Measurements from ENCODE around the gene DLEC1. TPM values are rescaled to one million over a fixed set of nuclear protein-coding genes. Genes with fewer than 3 reads are reported as not detected.
"Not testable (repeated sequence)": the region's sequence is repeated elsewhere in the genome, so short reads cannot be mapped to it uniquely, and the experiment has no call there.

Gene DLEC1
- total RNA-seq, 2 donors from 2014 or later = 0.14 to 0.35 TPM

GRCh38 chr3:38131621-38132369, 92.8 kb downstream of the DLEC1 start:
- no peak for ATAC-seq (ENCODE audit: insufficient number of reproducible peaks, low FRiP score, low read depth)
- H3K27me3 ChIP-seq (replicated peaks; ENCODE audit: insufficient read depth) = no peaks in the 10 kb centered on the region
- H3K27ac ChIP-seq = no peak overlapping the region
- no peak for TF ChIP-seq CTCF (IDR thresholded peaks at IDR 0.05)
- H3K4me1 ChIP-seq (ENCODE audit: control insufficient read depth in 1 of 2, low read depth in 2 of 2) = peaks cover 8 to 36% of the 10 kb centered on the region in 2 donors
- DNase-seq (ENCODE audit: low spot score) = no peak
- no peak overlapping the region for H3K4me3 ChIP-seq
- peaks cover 67% of the 10 kb centered on the region for H3K36me3 ChIP-seq
- H3K9me3 ChIP-seq = no peaks in the 10 kb centered on the region

- Histone ChIP-seq H3K27me3 (replicated peaks; ENCODE audit: insufficient read depth) (no peaks in the 10 kb centered on the region), H3K4me1 (ENCODE audit: control insufficient read depth in 1 of 2, low read depth in 2 of 2) (peaks cover 13 to 41% of the 10 kb centered on the region in 2 donors), H3K36me3 (peaks cover 53% of the 10 kb centered on the region), H3K4me3 (no peak overlapping the region), H3K9me3 (no peaks in the 10 kb centered on the region), H3K27ac (no peak overlapping the region)
- no peak for TF ChIP-seq CTCF (IDR thresholded peaks at IDR 0.05)
- DNase-seq (ENCODE audit: low spot score) = no peak
- ATAC-seq (ENCODE audit: insufficient number of reproducible peaks, low FRiP score, low read depth) = no peak
Observed at GRCh38 chr3:38133209-38133556, 94.2 kb downstream of the DLEC1 start.

- H3K4me1 ChIP-seq (ENCODE audit: control insufficient read depth in 1 of 2, low read depth in 2 of 2) = peaks cover 13 to 42% of the 10 kb centered on the region in 2 donors
- DNase-seq (ENCODE audit: low spot score) (no peak), ATAC-seq (ENCODE audit: insufficient number of reproducible peaks, low FRiP score, low read depth) (no peak)
- peaks cover 47% of the 10 kb centered on the region for H3K36me3 ChIP-seq
- H3K9me3 ChIP-seq = no peaks in the 10 kb centered on the region
- H3K27ac ChIP-seq = no peak overlapping the region
- no peak overlapping the region for H3K4me3 ChIP-seq
- no peaks in the 10 kb centered on the region for H3K27me3 ChIP-seq (replicated peaks; ENCODE audit: insufficient read depth)
- TF ChIP-seq CTCF (IDR thresholded peaks at IDR 0.05) = no peak
Observed at GRCh38 chr3:38133557-38134405, 94.8 kb downstream of the DLEC1 start.

GRCh38 chr3:38134517-38135143, 95.6 kb downstream of the DLEC1 start:
- peaks cover 39% of the 10 kb centered on the region for H3K36me3 ChIP-seq
- H3K27me3 ChIP-seq (replicated peaks; ENCODE audit: insufficient read depth) = not testable (repeated sequence)

GRCh38 chr3:38135621-38136277, 96.7 kb downstream of the DLEC1 start:
- DNase-seq (ENCODE audit: low spot score); H3K27me3 ChIP-seq (replicated peaks; ENCODE audit: insufficient read depth); ATAC-seq (ENCODE audit: insufficient number of reproducible peaks, low FRiP score, low read depth); H3K27ac ChIP-seq; H3K9me3 ChIP-seq: not testable (repeated sequence)
- Histone ChIP-seq H3K4me3 (peak overlapping the region; percentile 89), H3K36me3 (peaks cover 30% of the 10 kb centered on the region), H3K4me1 (ENCODE audit: control insufficient read depth in 1 of 2, low read depth in 2 of 2) (peaks cover 18 to 60% of the 10 kb centered on the region in 2 donors)

More at GRCh38 chr3:38134517-38135143, 95.6 kb downstream of the DLEC1 start:
- not testable (repeated sequence) for H3K9me3 ChIP-seq; ATAC-seq (ENCODE audit: insufficient number of reproducible peaks, low FRiP score, low read depth); H3K27ac ChIP-seq; H3K4me3 ChIP-seq; DNase-seq (ENCODE audit: low spot score)
- peaks cover 16 to 49% of the 10 kb centered on the region in 2 donors for H3K4me1 ChIP-seq (ENCODE audit: control insufficient read depth in 1 of 2, low read depth in 2 of 2)

All from thoracic aorta (tissue), 2 donors.